HepG2 (cell line): ENCODE results near the gene BRK1. TPM values are rescaled to one million over a fixed set of nuclear protein-coding genes. Genes with fewer than 3 reads are reported as not detected.

ENCODE experiments used
- ARID2 ChIP-seq: sonication (generic); formaldehyde crosslinking; IDR thresholded peaks from 2 replicates; pipeline ENCODE4 v1.8.1; 2022; ENCODE audit warnings: mild to moderate bottlenecking, missing genetic modification reagents, borderline replicate concordance
- BCLAF1 ChIP-seq: fragments of 450-650 bp; IDR thresholded peaks from 2 replicates; pipeline ENCODE4 v1.6.1; 2017; ENCODE audit warnings: mild to moderate bottlenecking
- CREB1 ChIP-seq, 2 experiments: fragments of 450-650 bp in 1 of 2; IDR thresholded peaks; 2 replicates each; pipeline ENCODE4 v1.6.1; 2016 to 2017; ENCODE audit warnings: control low read depth in 1 of 2, mild to moderate bottlenecking in 1 of 2, missing compliant biosample characterization in 1 of 2, missing genetic modification characterization in 1 of 2
- HMGA1 ChIP-seq: sonication (generic); formaldehyde crosslinking; conservative IDR thresholded peaks from 2 replicates; pipeline ENCODE4 v1.4.0; 2020; ENCODE audit warnings: missing genetic modification reagents
- HNF1B ChIP-seq: sonication (generic); formaldehyde crosslinking; IDR thresholded peaks from 2 replicates; pipeline ENCODE4 v1.5.1; 2020; ENCODE audit warnings: mild to moderate bottlenecking, moderate library complexity, missing genetic modification reagents
- HNF4A ChIP-seq: sonication (generic); formaldehyde crosslinking; IDR thresholded peaks from 2 replicates; pipeline ENCODE4 v1.4.0; 2020; ENCODE audit warnings: missing genetic modification reagents
- MXD4 ChIP-seq: IDR thresholded peaks from 2 replicates; pipeline ENCODE4 v1.6.1; 2016; ENCODE audit warnings: mild to moderate bottlenecking, missing biosample characterization, missing genetic modification reagents
- MYC ChIP-seq: sonication (generic); formaldehyde crosslinking; IDR thresholded peaks from 2 replicates; pipeline ENCODE4 v1.9.0; 2021; ENCODE audit warnings: missing genetic modification reagents, borderline replicate concordance
- PHF5A ChIP-seq: IDR thresholded peaks from one replicate; pipeline ENCODE4 v1.6.1; 2018; ENCODE audit warnings: low read depth, missing genetic modification reagents; ENCODE audit not compliant: unreplicated experiment
- RBM39 ChIP-seq: fragments of 200-400 bp; formaldehyde crosslinking; IDR thresholded peaks from one replicate; pipeline ENCODE4 v1.6.1; 2018; ENCODE audit warnings: antibody characterized with exemption, mild to moderate bottlenecking, low read depth, low read length; ENCODE audit not compliant: poor library complexity, severe bottlenecking
- SYNCRIP ChIP-seq: fragments of 200-400 bp; formaldehyde crosslinking; IDR thresholded peaks from 2 replicates; pipeline ENCODE4 v1.6.1; 2018; ENCODE audit warnings: mild to moderate bottlenecking, low read depth, low read length; ENCODE audit not compliant: insufficient read depth
- TIGD3 ChIP-seq: sonication (generic); formaldehyde crosslinking; IDR thresholded peaks from 2 replicates; pipeline ENCODE4 v1.5.1; 2020; ENCODE audit warnings: mild to moderate bottlenecking, missing genetic modification reagents, borderline replicate concordance
- XRCC5 ChIP-seq: fragments of 200-400 bp; formaldehyde crosslinking; optimal IDR thresholded peaks from 2 replicates; pipeline ENCODE3; 2017; ENCODE audit warnings: mild to moderate bottlenecking, low read length
- ZC3H13 ChIP-seq: sonication (generic); formaldehyde crosslinking; IDR thresholded peaks from 2 replicates; pipeline ENCODE4 v1.8.1; 2023; ENCODE audit warnings: mild to moderate bottlenecking, missing genetic modification reagents, moderate library complexity
- ZNF124 ChIP-seq: sonication (generic); formaldehyde crosslinking; IDR thresholded peaks from 2 replicates; pipeline ENCODE4 v1.4.0; 2020; ENCODE audit warnings: missing genetic modification reagents
- ZNF17 ChIP-seq: sonication (generic); formaldehyde crosslinking; IDR thresholded peaks from 2 replicates; pipeline ENCODE4 v1.5.0; 2020; ENCODE audit warnings: mild to moderate bottlenecking, missing genetic modification reagents
- ZNF230 ChIP-seq: sonication (generic); formaldehyde crosslinking; IDR thresholded peaks from 2 replicates; pipeline ENCODE4 v1.4.0; 2020; ENCODE audit warnings: mild to moderate bottlenecking, missing genetic modification reagents
- ZNF430 ChIP-seq: sonication (generic); formaldehyde crosslinking; IDR thresholded peaks from 2 replicates; pipeline ENCODE4 v1.9.0; 2021; ENCODE audit warnings: mild to moderate bottlenecking, missing genetic modification reagents
- ZNF746 ChIP-seq: sonication (generic); formaldehyde crosslinking; IDR thresholded peaks from 2 replicates; pipeline ENCODE4 v1.8.0; 2022; ENCODE audit warnings: mild to moderate bottlenecking, missing genetic modification reagents
- ZNF788 ChIP-seq: sonication (generic); formaldehyde crosslinking; IDR thresholded peaks from 2 replicates; pipeline ENCODE4 v1.5.0; 2020; ENCODE audit warnings: mild to moderate bottlenecking, missing genetic modification reagents, borderline replicate concordance
- ZNF878 ChIP-seq: sonication (generic); formaldehyde crosslinking; IDR thresholded peaks from 2 replicates; pipeline ENCODE4 v1.8.1; 2023; ENCODE audit warnings: mild to moderate bottlenecking, missing genetic modification reagents, moderate library complexity
- ZSCAN25 ChIP-seq: sonication (generic); formaldehyde crosslinking; IDR thresholded peaks from 2 replicates; pipeline ENCODE4 v1.8.0; 2022; ENCODE audit warnings: mild to moderate bottlenecking, missing genetic modification reagents
- polyA plus RNA-seq, 8 experiments: library from polyadenylated mRNA; depleted of rRNA in 3 of 8; stranded (reverse) in 7 of 8; unstranded in 1 of 8; fragments of >200 nt; fragmentation: Illumina TruSeq in 4 of 8; extraction: Trizol in 4 of 8; gene quantifications; 2 replicates each; pipeline versions ENCODE4 v1.2.1 to v1.2.3, GENCODE V29; 2011 to 2016; ENCODE audit warnings: low read depth in 4 of 8, missing spikeins in 1 of 8, mixed read lengths in 1 of 8; ENCODE audit not compliant: insufficient read depth in 1 of 8
- total RNA-seq, 5 experiments: library from RNA; depleted of rRNA; stranded (reverse); fragments of >200 nt; fragmentation: Illumina TruSeq; extraction: Trizol; gene quantifications; 2 replicates each; pipeline ENCODE4 v1.2.3, GENCODE V29; 2016; ENCODE audit warnings: low read depth in 1 of 5

Gene BRK1
- total and polyA plus RNA-seq, 2 of the 13 experiments (the other 11 are each of a cell fraction or from before 2014, with no cell fraction given): 118 to 155 TPM

- TF ChIP-seq ZNF430 (CRISPR knock-in tag): 0 out of 2 replicates have a peak, but pooled peaks have one; percentile 57
- no peak for TF ChIP-seq RBM39
- peak; percentile 41; the same call in 1 of the 2 replicates for TF ChIP-seq HNF4A
- TF ChIP-seq CREB1 (IDR thresholded peaks at IDR 0.05): no peak
- TF ChIP-seq CREB1 (CRISPR knock-in tag; IDR thresholded peaks at IDR 0.05): no peak
- no peak for TF ChIP-seq HMGA1 (CRISPR knock-in tag)
- TF ChIP-seq ZNF878 (CRISPR knock-in tag): peak; percentile 72; the same call in 1 of the 2 replicates
- no peak for TF ChIP-seq SYNCRIP
- no peak for TF ChIP-seq ZNF746 (CRISPR knock-in tag)
- no peak for TF ChIP-seq BCLAF1
- TF ChIP-seq MXD4: peak; percentile 83
- TF ChIP-seq XRCC5: peak; percentile 42
- peak; percentile 78 for TF ChIP-seq MYC (CRISPR knock-in tag)
- no peak for TF ChIP-seq ZSCAN25 (CRISPR knock-in tag)
- TF ChIP-seq ZNF124 (CRISPR knock-in tag): no peak
- peak; percentile 78; the same call in 1 of the 2 replicates for TF ChIP-seq ZNF230 (CRISPR knock-in tag)
- no peak for TF ChIP-seq PHF5A (CRISPR knock-in tag)
- no peak for TF ChIP-seq ARID2
- no peak for TF ChIP-seq ZNF17 (CRISPR knock-in tag)
- no peak for TF ChIP-seq TIGD3 (CRISPR knock-in tag)
- 0 out of 2 replicates have a peak, but pooled peaks have one; percentile 30 for TF ChIP-seq ZNF788 (CRISPR knock-in tag)
- TF ChIP-seq HNF1B: no peak
- TF ChIP-seq ZC3H13: peak; percentile 94
Measured at GRCh38 chr3:10164546-10165393, 49.3 kb downstream of the BRK1 start, which contains the start of gene IRAK2 (continued).
